Femur (tissue), 1 donor: ENCODE data around the gene FOXP4.

ENCODE experiments used
- DNase-seq: peaks from one replicate; pipeline ENCODE4 v3.0.0-alpha.2; 2017

FOXP4 gene

GRCh38 chr6:41545703-41546474, at the start of gene FOXP4:
FOXP4 (plus strand) TSS chr6:41546381; CDS start chr6:41565761, 19,380 bp downstream.
- peak; percentile 95 for DNase-seq

- DNase-seq, result no peak
These were observed 48.6 kb upstream of the FOXP4 start for GRCh38 chr6:41497573-41497972.

GRCh38 chr6:41497994-41498393, 48.2 kb upstream of the FOXP4 start:
- DNase-seq, result no peak

GRCh38 chr6:41498968-41499599, 47.1 kb upstream of the FOXP4 start:
- no peak for DNase-seq

- DNase-seq, result no peak
These were observed 45.6 kb upstream of the FOXP4 start for GRCh38 chr6:41500561-41500960.

- peak; percentile 65 for DNase-seq
These were observed 43.6 kb upstream of the FOXP4 start for GRCh38 chr6:41502566-41502916.

- DNase-seq, result peak; percentile 79
These were observed 43.1 kb upstream of the FOXP4 start for GRCh38 chr6:41502917-41503671.

- DNase-seq, result peak; percentile 79
These were observed 42.2 kb upstream of the FOXP4 start for GRCh38 chr6:41503827-41504465.

- no peak for DNase-seq
These were observed 41.6 kb upstream of the FOXP4 start for GRCh38 chr6:41504466-41505121.

GRCh38 chr6:41505122-41506049, 40.8 kb upstream of the FOXP4 start:
- peak; percentile 94 for DNase-seq

GRCh38 chr6:41508479-41508878, 37.7 kb upstream of the FOXP4 start:
- DNase-seq, result no peak

- no peak for DNase-seq
These were observed 36.6 kb upstream of the FOXP4 start for GRCh38 chr6:41509580-41509979.

- no peak for DNase-seq
These were observed 34.6 kb upstream of the FOXP4 start for GRCh38 chr6:41511443-41512060.

- no peak for DNase-seq
These were observed 34.0 kb upstream of the FOXP4 start for GRCh38 chr6:41512146-41512701.

GRCh38 chr6:41515995-41516394, 30.2 kb upstream of the FOXP4 start:
- no peak for DNase-seq

- no peak for DNase-seq
These were observed 28.1 kb upstream of the FOXP4 start for GRCh38 chr6:41518118-41518517.

- no peak for DNase-seq
These were observed 26.9 kb upstream of the FOXP4 start for GRCh38 chr6:41519305-41519744.

GRCh38 chr6:41519745-41520699, 26.2 kb upstream of the FOXP4 start:
- DNase-seq, result no peak

GRCh38 chr6:41522780-41523548, 23.2 kb upstream of the FOXP4 start:
- DNase-seq, result no peak
